ENCODE measurements around the gene NPAS2.

Gene NPAS2

GRCh38 chr2:100833331-100833730, 13.4 kb downstream of the NPAS2 start:
- H3K79me2 ChIP-seq (ENCODE audit: low read length): no peaks in the 10 kb centered on the region

GRCh38 chr2:100834221-100834620, 14.3 kb downstream of the NPAS2 start:
- H3K4me2 ChIP-seq (ENCODE audit: low read depth, low read length): no peak overlapping the region
- H2AFZ ChIP-seq (ENCODE audit: low read length): no peak overlapping the region
- H4K20me1 ChIP-seq (ENCODE audit: insufficient read depth, low read length): no peaks in the 10 kb centered on the region
- H3K9me2 ChIP-seq (replicated peaks; ENCODE audit: insufficient read depth, low read length): no peaks in the 10 kb centered on the region
- H3F3A ChIP-seq (ENCODE audit: insufficient read depth, low read length): no peaks in the 10 kb centered on the region
- H3K36me3 ChIP-seq (replicated peaks; ENCODE audit: insufficient read depth, low read length): no peaks in the 10 kb centered on the region
- H3K79me2 ChIP-seq (ENCODE audit: low read length): no peaks in the 10 kb centered on the region
- no peaks in the 10 kb centered on the region for H3K27me3 ChIP-seq (replicated peaks; ENCODE audit: insufficient read depth, low read length)
- H3K9me3 ChIP-seq (replicated peaks; ENCODE audit: insufficient read depth, low read length): no peaks in the 10 kb centered on the region
- H3K9ac ChIP-seq (ENCODE audit: low read length): no peak overlapping the region
- no peak for DNase-seq
- TF ChIP-seq EZH2phosphoT487 (IDR thresholded peaks at IDR 0.05; ENCODE audit: low read length) (no peak), EZH2 (optimal IDR thresholded peaks at IDR 0.05; ENCODE audit: low read depth, low read length) (no peak), CTCF (IDR thresholded peaks at IDR 0.05; ENCODE audit: low read length) (no peak)
- H3K4me1 ChIP-seq (ENCODE audit: low read length): no peaks in the 10 kb centered on the region
- H3K4me3 ChIP-seq (ENCODE audit: low read length): no peak overlapping the region
- no peak overlapping the region for H3K27ac ChIP-seq (ENCODE audit: low read length)

More at GRCh38 chr2:100833331-100833730, 13.4 kb downstream of the NPAS2 start:
- Histone ChIP-seq H3K27me3 (replicated peaks; ENCODE audit: insufficient read depth, low read length) (no peaks in the 10 kb centered on the region), H4K20me1 (ENCODE audit: insufficient read depth, low read length) (no peaks in the 10 kb centered on the region), H3K36me3 (replicated peaks; ENCODE audit: insufficient read depth, low read length) (no peaks in the 10 kb centered on the region), H3K4me3 (ENCODE audit: low read length) (no peak overlapping the region), H2AFZ (ENCODE audit: low read length) (no peak overlapping the region), H3K9me3 (replicated peaks; ENCODE audit: insufficient read depth, low read length) (no peaks in the 10 kb centered on the region), H3K4me2 (ENCODE audit: low read depth, low read length) (no peak overlapping the region), H3K9me2 (replicated peaks; ENCODE audit: insufficient read depth, low read length) (no peaks in the 10 kb centered on the region), H3F3A (ENCODE audit: insufficient read depth, low read length) (no peaks in the 10 kb centered on the region), H3K9ac (ENCODE audit: low read length) (no peak overlapping the region), H3K4me1 (ENCODE audit: low read length) (no peaks in the 10 kb centered on the region), H3K27ac (ENCODE audit: low read length) (no peak overlapping the region)
- DNase-seq: no peak
- TF ChIP-seq CTCF (IDR thresholded peaks at IDR 0.05; ENCODE audit: low read length) (no peak), EZH2 (optimal IDR thresholded peaks at IDR 0.05; ENCODE audit: low read depth, low read length) (no peak), EZH2phosphoT487 (IDR thresholded peaks at IDR 0.05; ENCODE audit: low read length) (no peak)

GRCh38 chr2:100835006-100835659, 15.2 kb downstream of the NPAS2 start:
- H3K27ac ChIP-seq (ENCODE audit: low read length): no peak overlapping the region
- no peak overlapping the region for H3K4me3 ChIP-seq (ENCODE audit: low read length)
- H3F3A ChIP-seq (ENCODE audit: insufficient read depth, low read length): no peaks in the 10 kb centered on the region
- H3K9me3 ChIP-seq (replicated peaks; ENCODE audit: insufficient read depth, low read length): no peaks in the 10 kb centered on the region
- TF ChIP-seq CTCF (IDR thresholded peaks at IDR 0.05; ENCODE audit: low read length): no peak
- no peak for TF ChIP-seq EZH2 (optimal IDR thresholded peaks at IDR 0.05; ENCODE audit: low read depth, low read length)
- no peak for TF ChIP-seq EZH2phosphoT487 (IDR thresholded peaks at IDR 0.05; ENCODE audit: low read length)
- H3K4me2 ChIP-seq (ENCODE audit: low read depth, low read length): no peak overlapping the region
- H4K20me1 ChIP-seq (ENCODE audit: insufficient read depth, low read length): no peaks in the 10 kb centered on the region
- no peaks in the 10 kb centered on the region for H3K4me1 ChIP-seq (ENCODE audit: low read length)
- DNase-seq: no peak
- H2AFZ ChIP-seq (ENCODE audit: low read length): no peak overlapping the region
- H3K27me3 ChIP-seq (replicated peaks; ENCODE audit: insufficient read depth, low read length): no peaks in the 10 kb centered on the region
- no peak overlapping the region for H3K9ac ChIP-seq (ENCODE audit: low read length)
- H3K36me3 ChIP-seq (replicated peaks; ENCODE audit: insufficient read depth, low read length): no peaks in the 10 kb centered on the region
- no peaks in the 10 kb centered on the region for H3K79me2 ChIP-seq (ENCODE audit: low read length)
- H3K9me2 ChIP-seq (replicated peaks; ENCODE audit: insufficient read depth, low read length): no peaks in the 10 kb centered on the region

All from MM.1S (cell line).